A673 (cell line): ENCODE measurements around the gene CCL4L2.

Experiments
- CTCF ChIP-seq: fragments of 300-800, 200-600 bp; sonication (generic); conservative IDR thresholded peaks from 2 replicates; pipeline ENCODE4 v1.5.1; 2017; ENCODE audit warnings: low read depth, mild to moderate bottlenecking, antibody characterized with exemption, low read length, moderate library complexity, mixed read lengths
- EZH2 ChIP-seq: fragments of 200-600 bp; sonication (generic); IDR thresholded peaks from 2 replicates; pipeline ENCODE4 v1.6.1; 2017; ENCODE audit warnings: borderline replicate concordance, low read depth, mild to moderate bottlenecking, mixed read lengths, antibody characterized with exemption, low read length; ENCODE audit not compliant: poor library complexity, severe bottlenecking

- no peak for TF ChIP-seq CTCF
- TF ChIP-seq EZH2: no peak
These were observed 15.3 kb upstream of the CCL4L2 start for GRCh38 chr17:36195434-36196130.
